EL (cell line): ENCODE data around the gene MORN4.
"Not testable (repeated sequence)": the region's sequence is repeated elsewhere in the genome, so short reads cannot be mapped to it uniquely, and the experiment has no call there.

Experiments used
- DNase-seq: peaks from one replicate; pipeline ENCODE4 v3.0.0-alpha.2; 2016

MORN4 gene

GRCh38 chr10:97632949-97633884 is at the start of gene MORN4:
Gene MORN4, minus strand, starts transcription at chr10:97633500. Its CDS starts 13,847 bp downstream, at chr10:97619653.
- peak; percentile 92 for DNase-seq

DNA sequence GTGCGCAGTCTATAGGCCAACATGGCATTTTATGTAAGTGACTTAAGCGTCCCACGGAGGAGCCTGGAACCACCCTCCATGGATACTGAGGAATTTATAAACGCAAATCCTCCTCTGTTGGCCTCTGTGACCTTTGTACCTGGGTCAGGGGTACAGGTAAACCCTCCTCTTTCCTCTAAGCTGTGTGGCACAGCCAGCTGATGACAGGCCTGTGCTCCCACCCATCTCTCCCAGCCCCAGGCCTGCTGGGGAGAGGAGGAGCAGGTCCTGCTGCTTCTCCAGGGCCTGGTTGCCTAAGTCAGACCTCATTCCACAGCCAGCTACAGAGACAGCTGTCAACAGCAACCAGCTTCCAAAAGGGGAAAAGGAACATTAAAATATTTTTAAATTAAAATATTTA is 48.7 kb upstream of the MORN4 start:
- no peak for DNase-seq

- DNase-seq = no peak
Observed at GRCh38 chr10:97679594-97679993, 46.3 kb upstream of the MORN4 start.

DNA sequence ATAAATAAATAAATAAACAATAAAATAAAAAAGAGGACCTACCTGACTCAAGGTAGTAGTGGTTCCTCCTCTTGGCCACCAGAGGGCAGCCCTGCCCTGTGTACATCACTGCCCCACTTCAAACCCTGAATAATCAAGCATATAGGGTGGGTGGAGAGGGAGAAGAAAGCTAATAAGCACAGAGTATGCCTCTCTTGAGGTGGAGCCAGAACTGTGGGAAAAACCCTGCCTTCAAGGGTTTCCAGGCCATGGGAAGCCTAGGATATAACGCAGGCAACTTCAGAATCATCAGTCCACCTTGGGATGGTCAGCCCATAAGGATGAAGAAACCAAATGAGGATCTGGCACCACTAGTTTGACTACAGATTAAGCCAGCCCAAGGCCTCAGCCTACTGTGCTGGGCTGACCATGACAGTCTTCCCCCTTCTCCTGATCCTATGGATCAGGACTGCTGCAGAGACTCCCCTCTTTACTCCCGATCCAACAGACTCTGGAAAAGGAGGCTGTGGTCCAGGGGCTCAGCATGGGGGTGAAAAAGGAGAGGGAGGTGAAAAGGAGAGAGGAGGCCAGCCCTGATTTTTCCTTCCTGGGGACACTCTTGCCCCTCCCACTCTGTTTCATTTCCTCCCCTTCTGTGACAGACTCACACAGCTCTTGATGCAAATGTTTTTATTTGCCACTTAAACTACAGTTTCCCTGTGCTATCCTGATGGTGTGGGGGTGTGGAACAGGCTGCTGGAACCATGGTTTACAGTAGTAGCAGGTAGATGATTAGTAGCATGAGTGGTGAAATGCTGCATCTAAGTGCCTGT is 43.7 kb upstream of the MORN4 start:
- peak; percentile 58 for DNase-seq

- DNase-seq = no peak
Observed at GRCh38 chr10:97675222-97675621, 41.9 kb upstream of the MORN4 start.

GRCh38 chr10:97673736-97674525 is 40.6 kb upstream of the MORN4 start:
- DNase-seq = peak; percentile 78

- DNase-seq = no peak
Observed at GRCh38 chr10:97669571-97669970, 36.3 kb upstream of the MORN4 start.

DNA sequence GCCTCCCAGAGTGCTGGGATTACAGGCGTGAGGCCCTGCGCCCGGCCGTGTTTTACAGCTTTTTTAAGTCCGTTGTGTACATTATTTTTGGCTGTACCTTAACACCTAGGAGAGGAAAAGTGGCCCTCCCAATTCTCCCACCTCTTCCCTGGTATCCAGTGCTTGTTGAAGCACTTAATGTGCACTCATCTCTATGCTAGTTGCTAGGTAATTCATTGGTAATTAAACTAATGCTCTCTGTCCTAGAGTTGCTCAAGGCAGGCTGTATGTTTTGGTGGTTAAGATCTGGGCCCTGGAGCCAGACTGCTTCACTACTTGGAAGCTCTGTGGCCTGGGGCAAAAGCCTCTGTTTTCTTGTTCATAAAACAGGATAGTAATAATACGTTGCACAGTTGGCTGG is 34.2 kb upstream of the MORN4 start:
- no peak for DNase-seq

GRCh38 chr10:97666992-97667391 is 33.7 kb upstream of the MORN4 start:
- DNase-seq = no peak

DNA sequence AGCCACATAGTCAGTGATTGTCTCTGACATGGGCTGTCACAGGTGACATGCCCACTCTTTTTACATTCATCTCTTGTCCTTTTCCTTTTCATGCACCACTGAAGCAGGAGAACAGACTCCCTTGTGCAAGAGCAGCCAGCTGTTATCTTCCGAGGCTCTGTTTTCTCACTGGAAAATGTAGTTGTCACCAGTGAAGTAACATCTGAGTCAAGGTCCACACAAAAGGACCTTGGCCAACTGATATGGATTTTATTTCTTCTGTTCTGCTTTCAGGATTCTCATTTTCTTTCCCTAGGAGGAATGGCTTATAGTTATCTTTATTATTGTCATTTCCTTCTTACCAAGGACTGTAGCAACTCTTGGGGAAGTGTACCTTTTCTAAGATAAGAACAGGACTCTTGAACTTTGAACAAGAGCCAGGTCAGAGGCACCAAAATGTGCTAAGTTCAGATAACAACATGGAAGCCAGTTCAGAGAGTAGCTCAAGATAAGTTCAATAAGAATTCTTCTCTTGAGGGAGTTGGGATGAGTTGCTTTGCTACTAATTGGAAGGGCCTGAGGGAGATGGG is 31.1 kb upstream of the MORN4 start:
- DNase-seq = no peak

DNA sequence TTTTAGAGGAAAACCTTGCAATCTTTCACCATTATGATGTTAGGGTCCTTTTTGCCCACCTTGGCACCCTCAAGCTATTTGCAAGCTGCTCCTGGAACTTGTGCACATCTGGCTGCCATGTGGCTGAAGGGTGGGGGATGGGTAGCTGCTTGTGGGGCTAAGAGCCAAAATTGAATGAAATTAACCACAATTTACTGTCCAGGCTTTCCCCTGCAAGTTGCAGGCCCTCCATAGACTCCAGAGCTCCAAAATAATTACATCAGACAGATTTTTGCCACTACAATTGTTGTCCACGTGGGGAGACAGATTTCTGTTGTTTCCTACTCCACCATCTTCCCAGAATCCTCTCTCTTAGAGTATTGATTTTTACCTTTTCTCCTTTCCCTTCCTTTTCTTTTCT is 26.3 kb upstream of the MORN4 start:
- peak; percentile 63 for DNase-seq

GRCh38 chr10:97656777-97657176 is 23.5 kb upstream of the MORN4 start:
- DNase-seq = no peak

DNA sequence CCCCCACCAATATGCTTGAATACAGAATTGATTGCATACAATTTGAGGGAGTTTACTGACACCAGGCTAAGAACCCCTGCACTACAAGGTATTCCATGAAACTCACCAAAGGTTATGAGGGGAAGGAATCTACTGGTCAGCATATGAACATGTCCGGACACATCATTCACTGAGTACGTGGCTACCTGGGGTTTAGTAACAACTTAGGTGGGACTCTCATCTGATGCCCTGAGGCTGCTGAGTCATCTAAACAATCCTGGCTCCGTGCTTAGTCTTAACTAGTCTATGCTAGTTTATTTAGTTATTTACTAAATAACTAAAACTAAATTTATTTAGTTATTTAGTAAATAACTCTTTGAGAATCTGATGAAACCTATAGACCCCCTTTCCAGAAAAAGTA is 18.5 kb upstream of the MORN4 start:
- peak; percentile 10 for DNase-seq

DNA sequence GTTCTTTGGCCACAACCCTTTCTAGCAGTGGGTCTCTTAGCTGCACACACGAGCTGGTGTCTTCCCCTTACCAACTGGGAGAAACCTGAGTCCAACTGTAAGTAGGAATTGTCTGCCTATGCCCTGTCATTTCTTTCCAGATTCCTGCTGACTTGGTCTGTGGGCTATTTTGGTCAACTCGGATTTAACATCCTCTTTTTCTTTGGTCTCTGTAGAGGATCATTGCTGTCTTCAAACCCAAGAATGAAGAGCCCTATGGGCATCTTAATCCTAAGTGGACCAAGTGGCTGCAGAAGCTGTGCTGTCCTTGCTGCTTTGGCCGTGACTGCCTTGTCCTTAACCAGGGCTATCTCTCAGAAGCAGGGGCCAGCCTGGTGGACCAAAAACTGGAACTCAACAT is 17.4 kb upstream of the MORN4 start:
- no peak for DNase-seq

GRCh38 chr10:97649405-97649750 is 16.1 kb upstream of the MORN4 start:
- not testable (repeated sequence) for DNase-seq

- DNase-seq = peak; percentile 96
Observed at GRCh38 chr10:97648562-97649404, 15.5 kb upstream of the MORN4 start.

DNA sequence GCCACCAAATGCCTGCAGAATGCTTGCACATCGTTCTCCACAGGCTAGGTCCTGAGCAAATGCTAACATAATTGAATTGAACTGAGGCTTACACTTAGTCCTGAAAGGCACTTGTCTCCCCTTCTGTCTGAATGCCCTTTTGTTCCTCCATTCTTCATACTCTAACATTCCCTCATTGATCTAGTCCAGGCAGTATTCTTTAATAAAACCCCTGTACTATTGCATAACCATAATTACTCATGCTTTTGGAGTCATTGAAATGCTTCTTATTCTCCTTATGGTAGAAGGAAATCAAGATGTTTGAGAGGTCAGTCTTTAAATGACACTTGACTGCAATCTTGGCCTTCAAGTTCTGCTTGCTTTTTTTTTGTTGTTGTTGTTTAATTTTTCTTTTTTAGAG is 14.3 kb upstream of the MORN4 start:
- peak; percentile 70 for DNase-seq

- no peak for DNase-seq
Observed at GRCh38 chr10:97644936-97645335, 11.6 kb upstream of the MORN4 start.

- no peak for DNase-seq
Observed at GRCh38 chr10:97643441-97643985, 10.2 kb upstream of the MORN4 start.

- not testable (repeated sequence) for DNase-seq
Observed at GRCh38 chr10:97642471-97643159, 9.3 kb upstream of the MORN4 start.
